Medulla oblongata (tissue), 1 donor: ENCODE measurements around the gene KAT14.
A peak's percentile ranks its signal among the peaks of the same experiment; 100 is the strongest.
"Not testable (repeated sequence)": the region's sequence is repeated elsewhere in the genome, so short reads cannot be mapped to it uniquely, and the experiment has no call there.

Source experiments
- DNase-seq: peaks from one replicate; pipeline ENCODE4 v3.0.0-alpha.2; 2015; ENCODE audit errors: extremely low spot score

Gene KAT14, protein sequence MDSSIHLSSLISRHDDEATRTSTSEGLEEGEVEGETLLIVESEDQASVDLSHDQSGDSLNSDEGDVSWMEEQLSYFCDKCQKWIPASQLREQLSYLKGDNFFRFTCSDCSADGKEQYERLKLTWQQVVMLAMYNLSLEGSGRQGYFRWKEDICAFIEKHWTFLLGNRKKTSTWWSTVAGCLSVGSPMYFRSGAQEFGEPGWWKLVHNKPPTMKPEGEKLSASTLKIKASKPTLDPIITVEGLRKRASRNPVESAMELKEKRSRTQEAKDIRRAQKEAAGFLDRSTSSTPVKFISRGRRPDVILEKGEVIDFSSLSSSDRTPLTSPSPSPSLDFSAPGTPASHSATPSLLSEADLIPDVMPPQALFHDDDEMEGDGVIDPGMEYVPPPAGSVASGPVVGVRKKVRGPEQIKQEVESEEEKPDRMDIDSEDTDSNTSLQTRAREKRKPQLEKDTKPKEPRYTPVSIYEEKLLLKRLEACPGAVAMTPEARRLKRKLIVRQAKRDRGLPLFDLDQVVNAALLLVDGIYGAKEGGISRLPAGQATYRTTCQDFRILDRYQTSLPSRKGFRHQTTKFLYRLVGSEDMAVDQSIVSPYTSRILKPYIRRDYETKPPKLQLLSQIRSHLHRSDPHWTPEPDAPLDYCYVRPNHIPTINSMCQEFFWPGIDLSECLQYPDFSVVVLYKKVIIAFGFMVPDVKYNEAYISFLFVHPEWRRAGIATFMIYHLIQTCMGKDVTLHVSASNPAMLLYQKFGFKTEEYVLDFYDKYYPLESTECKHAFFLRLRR

DNA sequence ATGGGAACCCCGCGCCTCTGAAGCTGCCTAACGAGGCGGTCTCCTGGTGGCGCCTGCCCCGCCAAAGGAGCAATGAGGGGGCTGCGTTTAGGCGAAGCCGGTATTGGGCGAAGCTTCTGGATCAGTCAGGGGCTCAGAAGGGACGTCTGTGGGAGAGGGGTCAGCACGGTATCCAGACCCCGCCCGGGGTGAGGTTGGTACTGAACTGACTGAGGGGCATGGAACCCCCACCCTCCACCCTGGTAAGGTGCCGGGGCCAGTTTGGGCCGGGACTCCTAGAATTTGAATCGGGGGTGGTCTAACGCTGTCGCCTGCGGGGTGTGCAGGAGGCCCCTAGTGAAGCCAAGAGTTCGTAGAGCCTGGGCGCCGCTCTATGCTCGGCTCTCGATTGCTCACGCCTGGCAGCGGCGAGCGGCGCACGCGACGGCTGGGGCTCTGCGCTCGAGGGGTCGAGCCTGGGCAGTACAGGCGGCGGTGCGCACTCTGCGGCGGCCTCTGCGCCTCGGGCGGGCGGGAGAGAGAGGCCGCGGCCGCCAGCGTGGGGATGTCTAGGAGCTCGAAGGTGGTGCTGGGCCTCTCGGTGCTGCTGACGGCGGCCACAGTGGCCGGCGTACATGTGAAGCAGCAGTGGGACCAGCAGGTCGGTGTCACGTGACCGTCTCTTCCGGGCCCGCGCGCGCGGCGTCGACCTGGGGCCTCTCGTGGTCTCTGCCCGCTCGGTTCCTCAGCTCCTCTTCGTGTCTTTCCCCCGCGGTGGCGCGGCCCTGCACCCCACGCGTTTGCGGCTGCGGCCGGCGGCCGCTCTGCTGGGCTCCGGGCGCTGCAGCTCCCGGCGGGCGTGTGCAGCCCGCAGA, at the start of gene KAT14, which contains the start of gene PET117:
KAT14 (plus strand) TSS at position 452 of the 854 bp plus-strand sequence. CDS start 4,798 bp downstream, outside the sequence.
PET117 (plus strand) TSS at position 452 of the 854 bp plus-strand sequence; CDS start at position 545, 93 bp downstream.
- DNase-seq: peak; percentile 87

DNA sequence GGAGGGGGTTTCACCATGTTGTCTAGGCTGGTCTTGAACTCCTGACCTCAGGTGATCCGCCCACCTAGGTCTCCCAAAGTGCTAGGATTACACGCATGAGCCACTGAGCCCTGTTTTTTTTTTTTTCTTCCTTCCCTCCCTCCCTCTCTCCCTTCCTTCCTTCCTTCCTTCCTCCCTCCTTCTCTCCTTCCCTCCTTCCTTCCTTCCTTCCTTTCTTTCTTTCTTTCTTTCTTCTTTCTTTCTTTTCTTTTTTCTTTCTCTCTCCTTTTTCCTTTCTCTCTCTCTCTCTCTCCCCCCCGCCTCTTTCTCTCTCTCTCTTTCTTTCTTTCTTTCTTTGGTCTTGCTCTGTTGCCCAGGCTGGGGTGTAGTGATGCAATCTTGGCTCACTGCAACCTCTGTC, 49.4 kb upstream of the KAT14 start:
- not testable (repeated sequence) for DNase-seq

DNA sequence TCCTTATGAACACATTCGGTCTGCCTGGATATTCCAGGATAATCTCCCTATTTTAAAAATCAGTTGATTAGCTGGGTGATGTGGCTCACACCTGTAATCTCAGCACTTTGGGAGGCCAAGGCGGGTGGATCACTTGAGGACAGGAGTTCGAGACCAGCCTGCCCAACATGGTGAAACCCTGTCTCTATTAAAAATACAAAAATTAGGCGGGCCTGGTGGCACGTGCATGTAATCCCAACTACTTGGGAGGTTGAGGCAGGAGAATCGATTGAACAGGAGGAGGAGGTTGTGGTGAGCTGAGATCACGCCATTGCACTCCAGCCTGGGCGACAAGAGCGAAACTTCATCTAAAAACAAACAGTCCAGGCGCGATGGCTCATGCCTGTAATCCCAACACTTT, 48.8 kb upstream of the KAT14 start:
- not testable (repeated sequence) for DNase-seq

DNA sequence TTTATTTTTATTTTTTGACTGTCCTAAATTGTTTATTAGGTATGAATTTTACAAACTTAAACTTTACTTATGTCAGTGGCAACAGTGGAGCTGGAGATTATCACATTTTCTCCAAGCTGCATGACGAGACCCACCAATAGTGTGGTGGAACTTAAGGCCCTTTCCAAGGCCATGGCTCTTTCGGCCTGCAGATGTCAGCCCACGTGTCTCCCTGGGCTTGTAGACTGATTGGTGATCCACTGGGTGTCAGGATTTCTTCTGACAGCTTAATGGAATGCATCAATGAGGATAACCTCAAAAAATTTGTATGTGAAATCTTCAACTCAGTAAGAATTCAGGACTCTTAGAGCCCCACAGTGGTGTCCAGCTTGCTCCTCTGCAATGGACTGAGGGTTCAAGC, 47.6 kb upstream of the KAT14 start:
- DNase-seq: no peak

DNA sequence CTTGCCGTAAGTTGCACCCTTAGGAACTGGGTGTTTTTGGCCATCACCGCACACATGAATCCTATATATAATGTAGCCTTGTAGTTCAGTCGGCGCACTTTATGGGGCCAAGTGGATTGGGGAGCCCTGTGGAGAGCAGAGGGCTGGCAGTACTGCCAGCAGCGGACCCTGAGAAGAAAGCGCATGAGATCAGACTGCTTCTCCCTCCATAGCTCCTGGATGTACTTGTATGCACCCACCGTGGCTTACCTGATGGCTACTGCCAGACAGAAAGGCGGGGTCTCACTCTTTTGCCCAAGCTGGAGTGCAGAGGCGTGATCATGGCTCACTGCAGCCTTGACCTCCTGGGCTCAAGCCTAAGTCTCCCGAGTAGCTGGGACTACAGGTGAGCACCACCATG, 47.2 kb upstream of the KAT14 start:
- no peak for DNase-seq

DNA sequence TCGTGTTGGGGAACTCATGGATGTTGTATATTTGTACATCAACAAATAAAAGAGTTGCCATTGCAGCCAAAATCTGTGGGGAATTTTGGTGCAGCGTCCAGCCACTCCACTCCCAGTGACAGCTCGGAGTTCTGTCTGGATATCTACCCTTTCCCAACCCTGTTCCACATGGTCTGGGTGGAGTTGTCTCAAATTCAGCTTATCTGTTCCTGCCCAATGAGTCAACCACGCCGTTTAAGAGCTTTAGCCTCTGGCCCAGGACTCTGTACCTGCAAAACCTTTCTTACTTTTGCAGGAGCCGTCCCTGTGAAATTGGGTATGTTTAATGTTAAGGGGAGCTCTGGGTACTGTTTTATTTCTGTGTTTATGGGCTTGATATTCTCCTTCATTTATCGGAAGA, 46.0 kb upstream of the KAT14 start:
- DNase-seq: no peak

DNA sequence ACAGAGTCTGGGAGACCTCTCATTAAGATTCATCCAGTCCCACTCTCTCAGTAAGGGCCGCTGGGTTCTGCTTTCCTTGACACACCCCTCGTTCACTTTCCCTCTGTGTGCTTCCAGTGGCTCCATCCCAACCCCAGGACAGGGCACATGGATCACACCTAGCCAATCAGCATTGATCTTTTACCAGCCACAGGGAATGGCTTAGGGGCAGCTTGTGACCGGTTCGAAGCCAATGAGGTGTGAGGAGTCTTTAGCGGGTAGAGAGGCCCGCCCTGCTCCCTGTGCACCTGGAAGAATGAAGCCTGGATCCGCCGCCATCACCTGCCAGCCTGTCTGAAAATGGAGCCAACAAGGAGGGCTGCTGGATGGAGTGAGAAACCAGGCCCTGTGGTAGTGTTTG, 44.8 kb upstream of the KAT14 start:
- no peak for DNase-seq

DNA sequence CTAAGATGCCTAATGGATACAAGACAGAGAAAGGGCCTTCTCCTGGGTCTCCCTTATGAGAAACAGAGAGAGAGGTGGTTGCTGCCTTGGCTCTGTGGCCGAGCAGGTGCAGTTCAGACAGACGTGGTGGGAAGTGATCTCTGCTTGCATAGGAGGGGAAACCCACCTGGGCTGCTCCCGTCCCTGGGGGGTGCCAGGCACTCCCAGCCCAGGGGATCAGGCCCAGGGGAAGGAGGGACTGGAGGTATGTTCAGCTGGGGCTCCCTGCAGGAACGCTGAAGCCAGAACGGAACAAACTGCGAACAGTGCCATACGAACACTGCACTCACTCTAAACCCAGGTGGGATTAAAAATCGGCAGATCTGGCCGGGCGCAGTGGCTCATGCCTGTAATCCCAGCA, 44.3 kb upstream of the KAT14 start:
- no peak for DNase-seq

DNA sequence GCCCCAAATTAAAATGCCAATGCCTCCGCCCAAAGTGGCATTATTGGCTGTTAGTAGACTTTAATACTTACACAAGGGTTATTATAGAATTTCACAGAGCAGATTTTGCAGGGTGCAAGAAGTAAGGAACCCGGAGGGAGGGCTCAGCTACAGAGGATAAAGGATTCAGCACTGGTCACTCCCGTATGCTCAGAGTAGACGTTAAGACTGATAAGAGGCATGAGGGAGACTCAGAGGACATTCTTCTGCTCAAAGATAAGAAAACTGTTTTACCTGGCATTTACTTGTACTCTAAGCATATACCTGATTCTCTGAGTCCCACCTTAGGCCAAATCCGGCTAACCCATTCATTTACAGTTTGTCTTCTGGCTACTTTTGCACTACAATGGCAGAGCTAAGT, 43.5 kb upstream of the KAT14 start:
- no peak for DNase-seq

DNA sequence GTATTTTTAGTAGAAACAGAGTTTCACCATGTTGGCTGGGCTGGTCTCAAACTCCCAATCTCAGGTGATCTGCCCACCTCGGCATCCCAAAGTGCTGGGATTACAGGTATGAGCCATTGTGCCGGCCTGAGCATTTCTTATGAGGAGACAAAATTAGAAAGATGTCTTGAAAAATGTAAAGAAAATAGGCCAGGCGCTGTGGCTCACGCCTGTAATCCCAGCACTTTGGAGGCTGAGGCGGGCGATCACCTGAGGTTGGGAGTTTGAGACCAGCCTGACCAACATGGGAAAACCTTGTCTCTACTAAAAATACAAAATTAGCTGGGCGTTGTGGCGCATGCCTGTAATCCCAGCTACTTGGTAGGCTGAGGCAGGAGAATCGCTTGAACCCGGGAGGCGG, 37.1 kb upstream of the KAT14 start:
- not testable (repeated sequence) for DNase-seq

DNA sequence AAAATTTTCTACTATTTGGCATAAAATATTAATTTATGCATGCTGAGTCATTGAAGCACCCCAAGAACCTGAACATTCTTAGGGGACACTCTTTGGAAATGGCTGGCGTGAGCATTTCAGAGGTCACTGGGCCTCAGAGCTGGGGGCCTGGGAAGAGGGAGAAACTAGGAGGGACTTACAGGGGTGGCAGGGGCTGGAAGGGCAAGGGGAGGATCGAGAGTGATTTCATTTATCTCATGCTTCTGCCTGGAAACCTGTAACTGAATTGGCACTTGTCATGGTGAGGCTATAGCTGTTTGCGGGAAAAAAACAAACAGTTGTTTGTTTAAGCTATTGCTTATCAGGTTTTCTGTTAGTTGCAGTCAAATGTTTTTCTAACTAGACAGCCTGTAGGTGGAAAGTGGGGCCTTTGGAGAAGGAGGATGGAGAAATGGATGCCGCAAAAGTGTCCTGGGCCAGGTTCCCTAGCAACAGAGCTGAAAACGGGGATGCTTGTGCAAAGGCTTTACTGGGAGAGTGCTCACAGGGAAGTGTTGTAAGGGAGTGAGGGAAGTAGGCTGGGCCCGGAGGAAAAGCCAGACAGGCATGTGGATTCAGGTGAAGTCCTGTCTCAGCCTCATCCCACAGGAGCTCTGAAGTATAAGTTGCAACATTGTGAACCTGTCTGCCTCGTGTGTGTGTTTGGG, 36.4 kb upstream of the KAT14 start:
- DNase-seq: no peak

DNA sequence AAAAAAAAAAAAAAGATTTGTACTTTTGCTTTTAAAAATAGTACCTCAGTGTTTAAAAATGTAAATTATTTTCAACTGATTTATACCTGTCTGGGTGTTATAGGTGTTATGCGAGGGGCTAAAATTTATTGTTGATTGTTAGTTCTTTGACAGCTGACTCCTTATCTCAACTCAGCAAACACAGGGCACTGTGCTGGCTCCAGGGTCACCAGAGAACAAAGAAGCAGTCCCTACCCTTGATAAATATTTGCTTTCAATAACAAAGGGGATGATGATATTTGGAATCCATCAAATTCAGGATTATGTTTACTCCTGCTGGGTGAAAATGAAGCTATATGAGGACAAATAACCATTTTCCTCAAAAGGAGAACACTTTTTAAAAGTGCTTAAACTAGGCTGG, 34.2 kb upstream of the KAT14 start:
- DNase-seq: no peak

DNA sequence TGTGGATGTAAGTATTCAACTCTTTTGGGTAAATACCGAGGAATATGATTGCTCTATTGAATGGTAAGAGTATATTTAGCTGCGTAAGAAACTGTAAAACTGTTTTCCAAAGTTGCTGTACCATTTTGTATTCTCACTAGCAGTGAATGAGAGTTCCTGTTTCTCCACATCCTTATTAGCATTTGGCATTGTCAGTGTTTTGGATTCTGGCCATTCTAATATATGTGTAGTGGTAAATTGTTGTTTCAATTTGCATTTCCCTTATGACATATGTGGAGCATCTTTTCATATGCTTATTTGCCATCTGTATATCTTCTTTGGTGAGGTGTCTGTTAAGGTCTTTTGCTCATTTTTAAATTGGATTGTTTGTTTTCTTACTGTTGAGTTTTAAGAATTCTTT, 29.3 kb upstream of the KAT14 start:
- DNase-seq: no peak

DNA sequence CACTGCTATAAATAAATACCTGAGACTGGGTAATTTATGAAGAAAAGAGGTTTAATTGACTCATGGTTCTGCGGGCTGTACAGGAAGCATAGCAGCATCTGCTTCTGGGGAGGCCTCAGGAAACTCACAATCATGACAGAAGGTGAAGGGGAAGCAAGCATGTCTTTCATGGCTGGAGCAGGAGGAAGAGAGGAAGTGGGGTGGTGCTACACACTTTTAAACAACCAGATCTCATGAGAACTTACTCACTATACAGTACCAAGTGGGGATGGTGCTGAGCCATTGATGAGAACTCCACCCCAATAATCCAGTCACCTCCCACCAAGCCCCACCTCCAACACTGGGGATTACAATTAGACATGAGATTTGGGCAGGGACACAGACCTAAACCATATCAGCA, 9.1 kb upstream of the KAT14 start:
- not testable (repeated sequence) for DNase-seq

DNA sequence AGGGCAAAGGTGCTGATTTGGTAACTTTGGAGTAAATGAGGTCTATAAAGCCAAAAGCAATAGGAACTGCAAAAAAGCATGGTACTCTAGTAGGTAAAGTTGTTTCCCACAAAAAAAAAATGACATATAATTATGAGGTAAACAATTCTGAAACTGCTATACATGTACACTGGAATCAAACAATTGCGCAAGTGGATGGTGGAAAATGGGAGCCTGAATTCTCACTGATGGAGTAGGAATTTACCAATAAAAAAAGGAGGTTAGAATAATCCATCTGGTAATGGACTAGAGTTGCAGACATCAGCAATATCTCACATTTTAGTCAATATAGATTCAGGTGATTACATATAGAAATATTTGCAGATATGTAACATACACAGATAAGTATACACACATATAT, 5.0 kb upstream of the KAT14 start:
- DNase-seq: no peak

DNA sequence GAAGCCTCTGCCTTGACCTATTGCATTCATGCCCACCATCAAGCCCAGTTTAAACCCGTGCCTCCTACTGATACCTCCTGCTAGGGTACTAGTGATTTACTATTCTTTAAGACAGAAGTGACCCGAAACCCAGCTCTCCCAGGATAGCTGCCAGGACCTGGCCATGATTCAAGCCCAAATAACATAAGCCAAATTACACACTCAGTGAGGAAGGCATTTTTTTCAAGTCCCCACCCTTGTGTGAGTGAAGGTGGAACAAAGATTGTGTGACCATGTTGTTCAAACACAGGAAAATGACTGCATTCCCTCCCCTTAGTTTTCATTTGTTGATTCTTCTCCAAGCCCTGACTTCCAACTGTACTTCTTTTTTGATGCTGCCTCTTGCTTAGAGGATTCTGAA, 3.7 kb upstream of the KAT14 start:
- no peak for DNase-seq

DNA sequence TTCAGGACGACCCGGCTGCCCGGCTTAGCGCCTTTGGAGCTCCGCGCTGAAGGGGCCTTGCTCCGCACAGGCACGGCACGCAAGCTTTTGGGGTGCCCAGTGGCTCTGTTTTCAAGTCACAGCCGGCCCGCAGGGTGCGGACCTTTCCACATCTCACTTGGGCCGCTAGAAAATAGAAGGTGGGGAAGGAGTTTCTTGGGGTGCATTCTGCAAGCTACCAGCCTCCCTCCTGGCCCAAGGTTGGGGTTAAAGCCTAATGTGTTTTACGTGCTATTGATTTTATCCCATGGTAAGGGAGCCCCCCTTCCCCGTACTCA, 561 bp downstream of the KAT14 start:
- DNase-seq: no peak

DNA sequence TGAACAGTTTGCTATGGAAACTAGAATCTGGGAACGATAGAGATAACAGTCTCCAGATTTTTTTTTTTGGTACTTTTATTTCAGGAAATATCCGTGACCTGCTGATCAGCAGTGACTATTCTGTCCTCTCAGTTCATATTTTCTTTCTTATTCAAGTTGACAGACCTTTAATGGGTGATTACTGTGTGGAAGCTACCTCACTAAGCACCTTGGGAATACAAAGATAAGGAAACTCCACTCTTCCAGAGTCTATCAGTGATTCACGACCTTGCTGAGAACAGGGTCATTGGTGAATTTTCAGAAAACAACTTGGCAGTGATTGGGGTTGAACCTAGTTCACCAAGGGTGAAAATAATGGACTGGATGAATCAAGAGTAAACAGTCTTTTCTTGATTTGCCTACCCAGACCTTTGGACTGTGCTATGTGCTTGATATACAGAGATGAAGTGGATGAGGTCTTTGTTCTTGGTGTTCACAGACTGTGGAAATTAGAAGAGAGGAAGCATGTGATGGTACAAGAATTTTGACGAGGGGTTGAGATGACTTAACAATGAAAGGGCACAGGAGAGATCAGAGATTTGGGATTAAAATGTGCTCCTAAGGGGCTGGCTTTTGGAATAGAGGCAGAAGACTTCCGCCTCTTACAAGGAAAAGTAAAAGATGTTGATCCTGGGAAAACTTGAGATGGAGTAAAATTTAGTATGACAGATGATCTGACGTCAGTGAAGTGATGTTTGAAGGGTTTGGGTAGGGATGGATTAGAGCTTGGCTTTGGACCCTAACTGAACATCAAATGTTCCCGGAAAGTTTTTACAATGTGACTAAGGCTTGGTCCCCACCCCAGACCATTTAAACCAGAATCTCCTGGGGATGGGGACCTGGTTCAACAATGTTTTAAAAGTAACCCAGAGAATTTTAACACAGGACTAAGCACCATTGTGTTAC, 1.2 kb downstream of the KAT14 start:
- DNase-seq: no peak

DNA sequence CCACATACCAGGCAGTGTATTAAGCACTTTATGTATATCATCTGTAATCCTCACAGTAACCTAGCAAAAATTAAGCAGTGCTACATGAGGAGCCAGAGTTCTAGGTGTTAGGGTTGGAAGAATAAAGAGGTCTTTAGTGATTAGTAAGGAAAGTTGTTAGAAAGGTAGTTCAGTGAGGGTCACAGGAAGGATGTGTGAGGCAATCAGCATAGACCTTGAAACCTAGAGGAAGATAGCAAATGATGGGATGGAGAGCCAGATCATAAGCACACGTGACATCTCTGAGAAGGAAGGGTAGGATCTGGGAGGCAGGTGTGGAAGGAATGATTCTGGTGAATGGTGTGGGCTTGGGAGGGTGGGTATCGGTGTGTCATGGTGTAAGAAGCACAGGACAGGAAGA, 2.2 kb downstream of the KAT14 start:
- DNase-seq: no peak

DNA sequence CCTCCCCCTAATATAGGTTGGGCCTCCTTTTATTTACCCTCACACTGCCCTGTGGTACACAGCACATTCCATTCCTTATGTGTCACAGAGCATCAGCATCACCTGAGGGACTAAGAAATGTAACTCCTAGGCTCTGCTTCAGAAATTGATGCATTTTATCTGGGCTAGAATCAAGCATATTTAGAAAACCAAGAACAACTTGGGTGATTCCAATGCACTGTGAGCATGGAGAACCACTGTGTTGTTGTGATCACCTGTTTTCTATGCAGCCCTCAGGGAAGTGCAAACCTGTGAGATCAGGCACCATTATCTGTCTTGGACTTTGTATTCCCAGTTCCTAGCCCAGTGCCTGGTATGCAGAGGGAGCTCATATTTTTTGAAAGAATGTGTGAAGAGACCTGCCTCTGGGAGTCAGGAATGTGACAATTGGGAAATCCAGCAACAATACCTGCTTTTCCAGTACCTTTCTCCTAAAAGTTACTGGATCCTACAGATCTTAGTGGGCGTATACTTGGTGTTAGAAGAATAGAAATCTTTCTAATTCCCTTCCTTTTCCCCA, 7.0 kb downstream of the KAT14 start:
- DNase-seq: no peak
